ENCODE results near the gene QRFP. TPM values are rescaled to one million over a fixed set of nuclear protein-coding genes. Genes with fewer than 3 reads are reported as not detected.

Gene QRFP
- total and polyA plus RNA-seq, 12 donors, result not detected

- H3K27ac ChIP-seq, result no peak overlapping the region
- H3K4me1 ChIP-seq (replicated peaks in 1 of 2), result no peaks in the 10 kb centered on the region
- intact Hi-C loops (cut with DNase I), result no loop called here
- no peak for TF ChIP-seq POLR2A (IDR thresholded peaks at IDR 0.05)
- no peak for TF ChIP-seq CTCF (IDR thresholded peaks at IDR 0.05)
- H3K9me3 ChIP-seq (replicated peaks in 1 of 3), result no peaks in the 10 kb centered on the region
- H3K36me3 ChIP-seq (replicated peaks in 1 of 2), result no peaks in the 10 kb centered on the region
- no peaks in the 10 kb centered on the region for H3K27me3 ChIP-seq
- WGBS, 4 donors, result 83 to 88% (median 85%) methylated on average over 8 to 17 of the region's 17 CpGs
- H3K4me3 ChIP-seq, result no peak overlapping the region
- DNase-seq, result no peak
Observed at GRCh38 chr9:130901498-130902203, 5.0 kb upstream of the QRFP start.

GRCh38 chr9:130900701-130901497 lies 4.3 kb upstream of the QRFP start:
- no peak for TF ChIP-seq POLR2A (IDR thresholded peaks at IDR 0.05)
- no peak for TF ChIP-seq CTCF (IDR thresholded peaks at IDR 0.05)
- intact Hi-C loops (cut with DNase I), result no loop called here
- WGBS, 4 donors, result 75 to 83% (median 81%) methylated on average over 11 to 17 of the region's 17 CpGs
- no peak overlapping the region for H3K27ac ChIP-seq
- H3K9me3 ChIP-seq (replicated peaks in 1 of 3), result no peaks in the 10 kb centered on the region
- DNase-seq, result no peak
- H3K27me3 ChIP-seq, result no peaks in the 10 kb centered on the region
- H3K4me3 ChIP-seq, result no peak overlapping the region
- H3K36me3 ChIP-seq (replicated peaks in 1 of 2), result no peaks in the 10 kb centered on the region
- H3K4me1 ChIP-seq (replicated peaks in 1 of 2), result no peaks in the 10 kb centered on the region

DNA sequence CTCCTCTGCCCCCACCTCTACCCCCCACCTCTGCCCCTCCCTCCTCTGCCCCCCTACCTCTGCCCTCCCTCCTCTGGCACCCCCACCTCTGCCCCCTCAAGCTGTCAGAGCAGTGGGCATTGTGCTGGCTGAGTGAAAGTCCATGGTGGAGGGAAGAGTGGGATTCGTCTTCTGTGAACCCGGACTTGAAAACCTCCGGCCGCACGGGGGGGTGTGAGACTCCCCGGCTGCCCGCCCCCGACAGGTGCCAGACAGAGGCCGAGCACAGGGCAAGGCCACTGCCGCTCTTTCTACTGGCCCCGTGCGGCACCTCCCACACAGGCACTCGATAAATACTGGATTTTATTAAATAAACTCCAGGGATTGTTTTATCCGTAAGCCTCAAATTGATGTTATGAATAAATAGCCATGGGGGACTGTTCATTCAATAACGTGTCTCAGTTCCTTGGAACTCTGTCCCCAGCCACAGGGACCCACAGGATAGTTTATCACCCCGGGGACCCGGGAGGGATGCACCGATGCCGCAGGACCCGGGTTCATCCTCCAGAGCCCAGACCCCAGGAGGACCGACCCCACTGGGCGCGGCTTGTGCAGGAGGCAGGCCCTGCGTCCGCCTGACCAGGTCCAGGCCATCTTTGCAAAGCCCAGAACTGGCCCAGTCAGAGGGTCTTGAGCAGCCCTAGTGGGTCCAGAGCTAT lies 2.6 kb upstream of the QRFP start:
- Histone ChIP-seq H3K27me3 (no peaks in the 10 kb centered on the region), H3K4me3 (no peak overlapping the region), H3K27ac (no peak overlapping the region), H3K36me3 (replicated peaks in 1 of 2) (no peaks in the 10 kb centered on the region), H3K4me1 (replicated peaks in 1 of 2) (no peaks in the 10 kb centered on the region), H3K9me3 (replicated peaks in 1 of 3) (no peaks in the 10 kb centered on the region)
- intact Hi-C loops (cut with DNase I), result no loop called here
- TF ChIP-seq CTCF (IDR thresholded peaks at IDR 0.05), result no peak
- 42 to 55% (median 49%) methylated on average over 11 to 25 of the region's 25 CpGs for WGBS, 4 donors
- DNase-seq, result peak in 1 of 7 donors; percentile 26

DNA sequence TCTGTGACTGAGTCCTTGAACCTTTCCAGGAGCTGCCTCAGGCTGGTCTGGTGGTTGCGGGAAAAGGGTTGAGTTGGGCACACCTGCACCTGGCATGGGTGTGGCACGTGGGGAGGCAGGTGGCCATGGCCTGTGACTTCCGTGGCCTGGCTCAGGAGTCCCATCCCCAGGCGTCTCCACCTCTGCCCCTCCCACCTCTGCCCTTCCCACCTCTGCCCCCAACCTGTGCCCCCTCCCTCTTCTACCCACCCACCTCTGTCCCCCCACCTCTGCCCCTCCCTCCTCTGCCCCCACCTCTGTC lies 1.9 kb upstream of the QRFP start:
- intact Hi-C loops (cut with DNase I), result no loop called here
- Histone ChIP-seq H3K27me3 (no peaks in the 10 kb centered on the region), H3K9me3 (replicated peaks in 1 of 3) (no peaks in the 10 kb centered on the region), H3K4me3 (no peak overlapping the region), H3K27ac (no peak overlapping the region), H3K4me1 (replicated peaks in 1 of 2) (no peaks in the 10 kb centered on the region), H3K36me3 (replicated peaks in 1 of 2) (peaks cover 0 to 2% of the 10 kb centered on the region in 2 donors)
- DNase-seq, result no peak
- 22 to 73% (median 59%) methylated on average over 4 of the region's 4 CpGs for WGBS, 4 donors
- TF ChIP-seq CTCF (IDR thresholded peaks at IDR 0.05) (no peak), POLR2A (IDR thresholded peaks at IDR 0.05) (no peak)
